GM23338 (cell line): ENCODE measurements around the gene DOCK10. TPM values are rescaled to one million over a fixed set of nuclear protein-coding genes. Genes with fewer than 3 reads are reported as not detected.

Experiments used
- ATAC-seq: fragments of 200-7000 bp; cut with Tn5 transposase; 3 replicates; pipeline ENCODE4 v1.9.1; 2020
- DNase-seq: peaks from one replicate; pipeline ENCODE4 v3.0.0-alpha.2; 2015; ENCODE audit warnings: low spot score
- H2AFZ ChIP-seq: fragments of 200-600 bp; sonication (generic); 2 replicates; pipeline ENCODE4 v1.8.0; 2016; ENCODE audit warnings: antibody characterized with exemption, mild to moderate bottlenecking, moderate library complexity
- H3F3A ChIP-seq: fragments of 200-600 bp; sonication (generic); replicated peaks from 2 replicates; pipeline ENCODE4 v1.8.0; 2017; ENCODE audit warnings: antibody characterized with exemption, mixed run types, low read depth
- H3K27ac ChIP-seq: fragments of 200-600 bp; sonication (generic); 2 replicates; pipeline ENCODE4 v1.6.1; 2016; ENCODE audit warnings: low read depth
- H3K27me3 ChIP-seq: fragments of 200-600 bp; sonication (generic); 2 replicates; pipeline ENCODE4 v1.8.0; 2016; ENCODE audit warnings: mild to moderate bottlenecking, mixed run types, moderate library complexity; ENCODE audit not compliant: insufficient read depth
- H3K36me3 ChIP-seq: fragments of 200-600 bp; sonication (generic); 2 replicates; pipeline ENCODE4 v1.8.0; 2016; ENCODE audit warnings: mild to moderate bottlenecking; ENCODE audit not compliant: insufficient read depth
- H3K4me1 ChIP-seq: fragments of 200-600 bp; sonication (generic); 2 replicates; pipeline ENCODE4 v1.8.0; 2016; ENCODE audit warnings: mild to moderate bottlenecking, moderate library complexity; ENCODE audit not compliant: insufficient read depth
- H3K4me2 ChIP-seq: fragments of 200-600 bp; sonication (generic); 2 replicates; pipeline ENCODE4 v1.7.1; 2017; ENCODE audit warnings: mixed run types
- H3K4me3 ChIP-seq: fragments of 200-600 bp; sonication (generic); 2 replicates; pipeline ENCODE4 v1.6.1; 2016; ENCODE audit warnings: mixed run types
- H3K79me2 ChIP-seq: fragments of 200-600 bp; sonication (generic); replicated peaks from 2 replicates; pipeline ENCODE4 v1.8.0; 2017; ENCODE audit warnings: mild to moderate bottlenecking; ENCODE audit not compliant: insufficient read depth
- H3K9me2 ChIP-seq: fragments of 200-600 bp; sonication (generic); 2 replicates; pipeline ENCODE4 v1.8.0; 2017; ENCODE audit not compliant: insufficient read depth
- H4K20me1 ChIP-seq: fragments of 200-600 bp; sonication (generic); replicated peaks from 2 replicates; pipeline ENCODE4 v1.8.0; 2017; ENCODE audit warnings: mild to moderate bottlenecking; ENCODE audit not compliant: insufficient read depth
- H3K27ac Mint-ChIP-seq: 2 replicates; pipeline ENCODE4 v1.8.0; 2020; ENCODE audit warnings: inconsistent platforms, mild to moderate bottlenecking, moderate library complexity, mixed read lengths
- H3K27me3 Mint-ChIP-seq: 3 replicates; pipeline ENCODE4 v1.8.0; 2022; ENCODE audit warnings: low read depth, mild to moderate bottlenecking, moderate library complexity, mixed read lengths, inconsistent platforms; ENCODE audit not compliant: insufficient read depth, poor library complexity
- H3K36me3 Mint-ChIP-seq: 3 replicates; pipeline ENCODE4 v1.8.0; 2021; ENCODE audit warnings: low read depth, mild to moderate bottlenecking, inconsistent platforms, moderate library complexity, mixed read lengths
- H3K4me1 Mint-ChIP-seq: 3 replicates; pipeline ENCODE4 v1.8.0; 2020; ENCODE audit warnings: mild to moderate bottlenecking, inconsistent platforms, mixed read lengths
- H3K4me3 Mint-ChIP-seq: 3 replicates; pipeline ENCODE4 v1.8.0; 2021; ENCODE audit warnings: moderate library complexity, mild to moderate bottlenecking, inconsistent platforms, mixed read lengths
- H3K9me3 Mint-ChIP-seq: 3 replicates; pipeline ENCODE4 v1.8.0; 2020; ENCODE audit warnings: moderate library complexity, mild to moderate bottlenecking, inconsistent platforms, mixed read lengths
- CREB1 ChIP-seq: fragments of 250-450 bp; sonication (Bioruptor Pico); IDR thresholded peaks from 2 replicates; pipeline ENCODE4 v1.5.0; 2020; ENCODE audit warnings: low read depth, mild to moderate bottlenecking, moderate library complexity
- EZH2 ChIP-seq: fragments of 200-600 bp; sonication (generic); IDR thresholded peaks from one replicate; pipeline ENCODE4 v1.8.0; 2017; ENCODE audit warnings: antibody characterized with exemption, mild to moderate bottlenecking, low read depth; ENCODE audit not compliant: unreplicated experiment
- EZH2phosphoT487 ChIP-seq: fragments of 200-600 bp; sonication (generic); IDR thresholded peaks from one replicate; pipeline ENCODE4 v1.8.1; 2018; ENCODE audit warnings: antibody characterized with exemption; ENCODE audit not compliant: unreplicated experiment
- JUNB ChIP-seq: IDR thresholded peaks from one replicate; pipeline ENCODE4 v1.6.1; 2016; ENCODE audit warnings: antibody characterized with exemption; ENCODE audit not compliant: unreplicated experiment
- NANOG ChIP-seq: IDR thresholded peaks from 2 replicates; pipeline ENCODE4 v1.6.1; 2016; ENCODE audit warnings: antibody characterized with exemption, borderline replicate concordance
- POLR2AphosphoS5 ChIP-seq: IDR thresholded peaks from 2 replicates; pipeline ENCODE4 v1.6.1; 2016; ENCODE audit warnings: antibody characterized with exemption, low read depth
- STAT1 ChIP-seq: IDR thresholded peaks from one replicate; pipeline ENCODE4 v1.6.1; 2016; ENCODE audit warnings: antibody characterized with exemption; ENCODE audit not compliant: unreplicated experiment
- ZNF114 ChIP-seq: fragments of 250-450 bp; sonication (Bioruptor Pico); IDR thresholded peaks from 2 replicates; pipeline ENCODE4 v1.5.0; 2020; ENCODE audit warnings: mild to moderate bottlenecking, moderate library complexity
- ZNF331 ChIP-seq: fragments of 250-450 bp; sonication (Bioruptor Pico); IDR thresholded peaks from 2 replicates; pipeline ENCODE4 v1.5.0; 2020; ENCODE audit warnings: low read depth, mild to moderate bottlenecking, moderate library complexity
- polyA plus RNA-seq: library from polyadenylated mRNA; unstranded; fragments of >200 nt; fragmentation: Nextera tagmentation; extraction: Ambion mirVana; gene quantifications from 2 replicates; pipeline ENCODE4 v1.2.1, GENCODE V29; 2016
- total RNA-seq: library from RNA; depleted of rRNA; stranded (reverse); fragments of >200 nt; shearing (Covaris generic); gene quantifications from 2 replicates; pipeline ENCODE4 v1.2.3, GENCODE V29; 2014
- TF ChIP-seq, protein P1 (sequence below): IDR thresholded peaks from 2 replicates; pipeline ENCODE4 v1.6.1; 2016; ENCODE audit warnings: antibody characterized with exemption
- TF ChIP-seq, protein P2 (sequence below): IDR thresholded peaks from one replicate; pipeline ENCODE4 v1.6.1; 2018; ENCODE audit warnings: antibody characterized with exemption; ENCODE audit not compliant: unreplicated experiment
- TF ChIP-seq, protein P3 (sequence below): fragments of 250-450 bp; sonication (Bioruptor Pico); IDR thresholded peaks from 2 replicates; pipeline ENCODE4 v1.5.0; 2020; ENCODE audit warnings: mild to moderate bottlenecking, moderate library complexity
- TF ChIP-seq, protein P4 (sequence below), 2 experiments: fragments of 200-600 bp in 1 of 2; sonication (generic) in 1 of 2; conservative IDR thresholded peaks; 2 replicates each; pipeline versions ENCODE4 v1.5.1 to v1.6.1; 2016 to 2017; ENCODE audit warnings: antibody characterized with exemption in 2 of 2, low read depth in 2 of 2, mild to moderate bottlenecking in 2 of 2, moderate library complexity in 1 of 2

DOCK10 gene
- total and polyA plus RNA-seq, 2 experiments from 2014 or later = 1.0 to 1.7 TPM

DNA sequence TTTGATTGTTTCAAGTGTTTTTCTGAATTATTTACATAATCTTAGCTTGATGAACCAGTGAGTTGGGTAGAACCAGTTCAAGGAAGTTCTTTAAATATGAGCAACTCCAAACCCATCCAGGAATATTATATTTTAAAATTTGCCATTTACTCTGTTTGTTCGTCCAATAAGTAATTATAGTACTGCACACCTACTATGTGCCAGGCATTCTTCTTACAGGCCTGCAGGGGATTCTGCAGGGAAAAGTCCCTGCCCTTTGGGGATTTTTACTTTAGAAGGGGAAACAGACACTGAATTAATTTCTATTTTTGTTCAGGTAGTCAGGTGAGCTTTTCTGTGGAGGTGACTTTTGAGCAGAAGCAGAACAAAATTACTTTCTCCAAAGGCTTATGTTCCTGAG, 146.9 kb downstream of the DOCK10 start:
- Histone ChIP-seq H3K27ac (no peak overlapping the region), H3K36me3 (no peaks in the 10 kb centered on the region), H2AFZ (no peak overlapping the region), H3K4me3 (no peak overlapping the region), H3K9me2 (no peaks in the 10 kb centered on the region), H3K27me3 (peaks cover 3% of the 10 kb centered on the region; the same call in 1 of the 2 replicates), H3K4me1 (no peaks in the 10 kb centered on the region), H3K4me2 (no peak overlapping the region), H3K79me2 (no peaks in the 10 kb centered on the region), H3F3A (no peaks in the 10 kb centered on the region), H4K20me1 (no peaks in the 10 kb centered on the region)
- H3K9me3 Mint-ChIP-seq = no peaks in the 10 kb centered on the region
- no peak overlapping the region for H3K4me3 Mint-ChIP-seq
- TF ChIP-seq POLR2AphosphoS5 (no peak), STAT1 (no peak), ZNF331 (CRISPR knock-in tag) (no peak), NANOG (no peak), EZH2 (no peak), EZH2phosphoT487 (no peak), JUNB (no peak), ZNF114 (CRISPR knock-in tag) (no peak), CREB1 (no peak)
- TF ChIP-seq, protein P1, sequence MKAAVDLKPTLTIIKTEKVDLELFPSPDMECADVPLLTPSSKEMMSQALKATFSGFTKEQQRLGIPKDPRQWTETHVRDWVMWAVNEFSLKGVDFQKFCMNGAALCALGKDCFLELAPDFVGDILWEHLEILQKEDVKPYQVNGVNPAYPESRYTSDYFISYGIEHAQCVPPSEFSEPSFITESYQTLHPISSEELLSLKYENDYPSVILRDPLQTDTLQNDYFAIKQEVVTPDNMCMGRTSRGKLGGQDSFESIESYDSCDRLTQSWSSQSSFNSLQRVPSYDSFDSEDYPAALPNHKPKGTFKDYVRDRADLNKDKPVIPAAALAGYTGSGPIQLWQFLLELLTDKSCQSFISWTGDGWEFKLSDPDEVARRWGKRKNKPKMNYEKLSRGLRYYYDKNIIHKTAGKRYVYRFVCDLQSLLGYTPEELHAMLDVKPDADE = no peak
- TF ChIP-seq, protein P2, sequence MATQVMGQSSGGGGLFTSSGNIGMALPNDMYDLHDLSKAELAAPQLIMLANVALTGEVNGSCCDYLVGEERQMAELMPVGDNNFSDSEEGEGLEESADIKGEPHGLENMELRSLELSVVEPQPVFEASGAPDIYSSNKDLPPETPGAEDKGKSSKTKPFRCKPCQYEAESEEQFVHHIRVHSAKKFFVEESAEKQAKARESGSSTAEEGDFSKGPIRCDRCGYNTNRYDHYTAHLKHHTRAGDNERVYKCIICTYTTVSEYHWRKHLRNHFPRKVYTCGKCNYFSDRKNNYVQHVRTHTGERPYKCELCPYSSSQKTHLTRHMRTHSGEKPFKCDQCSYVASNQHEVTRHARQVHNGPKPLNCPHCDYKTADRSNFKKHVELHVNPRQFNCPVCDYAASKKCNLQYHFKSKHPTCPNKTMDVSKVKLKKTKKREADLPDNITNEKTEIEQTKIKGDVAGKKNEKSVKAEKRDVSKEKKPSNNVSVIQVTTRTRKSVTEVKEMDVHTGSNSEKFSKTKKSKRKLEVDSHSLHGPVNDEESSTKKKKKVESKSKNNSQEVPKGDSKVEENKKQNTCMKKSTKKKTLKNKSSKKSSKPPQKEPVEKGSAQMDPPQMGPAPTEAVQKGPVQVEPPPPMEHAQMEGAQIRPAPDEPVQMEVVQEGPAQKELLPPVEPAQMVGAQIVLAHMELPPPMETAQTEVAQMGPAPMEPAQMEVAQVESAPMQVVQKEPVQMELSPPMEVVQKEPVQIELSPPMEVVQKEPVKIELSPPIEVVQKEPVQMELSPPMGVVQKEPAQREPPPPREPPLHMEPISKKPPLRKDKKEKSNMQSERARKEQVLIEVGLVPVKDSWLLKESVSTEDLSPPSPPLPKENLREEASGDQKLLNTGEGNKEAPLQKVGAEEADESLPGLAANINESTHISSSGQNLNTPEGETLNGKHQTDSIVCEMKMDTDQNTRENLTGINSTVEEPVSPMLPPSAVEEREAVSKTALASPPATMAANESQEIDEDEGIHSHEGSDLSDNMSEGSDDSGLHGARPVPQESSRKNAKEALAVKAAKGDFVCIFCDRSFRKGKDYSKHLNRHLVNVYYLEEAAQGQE = no peak
- TF ChIP-seq, protein P3, sequence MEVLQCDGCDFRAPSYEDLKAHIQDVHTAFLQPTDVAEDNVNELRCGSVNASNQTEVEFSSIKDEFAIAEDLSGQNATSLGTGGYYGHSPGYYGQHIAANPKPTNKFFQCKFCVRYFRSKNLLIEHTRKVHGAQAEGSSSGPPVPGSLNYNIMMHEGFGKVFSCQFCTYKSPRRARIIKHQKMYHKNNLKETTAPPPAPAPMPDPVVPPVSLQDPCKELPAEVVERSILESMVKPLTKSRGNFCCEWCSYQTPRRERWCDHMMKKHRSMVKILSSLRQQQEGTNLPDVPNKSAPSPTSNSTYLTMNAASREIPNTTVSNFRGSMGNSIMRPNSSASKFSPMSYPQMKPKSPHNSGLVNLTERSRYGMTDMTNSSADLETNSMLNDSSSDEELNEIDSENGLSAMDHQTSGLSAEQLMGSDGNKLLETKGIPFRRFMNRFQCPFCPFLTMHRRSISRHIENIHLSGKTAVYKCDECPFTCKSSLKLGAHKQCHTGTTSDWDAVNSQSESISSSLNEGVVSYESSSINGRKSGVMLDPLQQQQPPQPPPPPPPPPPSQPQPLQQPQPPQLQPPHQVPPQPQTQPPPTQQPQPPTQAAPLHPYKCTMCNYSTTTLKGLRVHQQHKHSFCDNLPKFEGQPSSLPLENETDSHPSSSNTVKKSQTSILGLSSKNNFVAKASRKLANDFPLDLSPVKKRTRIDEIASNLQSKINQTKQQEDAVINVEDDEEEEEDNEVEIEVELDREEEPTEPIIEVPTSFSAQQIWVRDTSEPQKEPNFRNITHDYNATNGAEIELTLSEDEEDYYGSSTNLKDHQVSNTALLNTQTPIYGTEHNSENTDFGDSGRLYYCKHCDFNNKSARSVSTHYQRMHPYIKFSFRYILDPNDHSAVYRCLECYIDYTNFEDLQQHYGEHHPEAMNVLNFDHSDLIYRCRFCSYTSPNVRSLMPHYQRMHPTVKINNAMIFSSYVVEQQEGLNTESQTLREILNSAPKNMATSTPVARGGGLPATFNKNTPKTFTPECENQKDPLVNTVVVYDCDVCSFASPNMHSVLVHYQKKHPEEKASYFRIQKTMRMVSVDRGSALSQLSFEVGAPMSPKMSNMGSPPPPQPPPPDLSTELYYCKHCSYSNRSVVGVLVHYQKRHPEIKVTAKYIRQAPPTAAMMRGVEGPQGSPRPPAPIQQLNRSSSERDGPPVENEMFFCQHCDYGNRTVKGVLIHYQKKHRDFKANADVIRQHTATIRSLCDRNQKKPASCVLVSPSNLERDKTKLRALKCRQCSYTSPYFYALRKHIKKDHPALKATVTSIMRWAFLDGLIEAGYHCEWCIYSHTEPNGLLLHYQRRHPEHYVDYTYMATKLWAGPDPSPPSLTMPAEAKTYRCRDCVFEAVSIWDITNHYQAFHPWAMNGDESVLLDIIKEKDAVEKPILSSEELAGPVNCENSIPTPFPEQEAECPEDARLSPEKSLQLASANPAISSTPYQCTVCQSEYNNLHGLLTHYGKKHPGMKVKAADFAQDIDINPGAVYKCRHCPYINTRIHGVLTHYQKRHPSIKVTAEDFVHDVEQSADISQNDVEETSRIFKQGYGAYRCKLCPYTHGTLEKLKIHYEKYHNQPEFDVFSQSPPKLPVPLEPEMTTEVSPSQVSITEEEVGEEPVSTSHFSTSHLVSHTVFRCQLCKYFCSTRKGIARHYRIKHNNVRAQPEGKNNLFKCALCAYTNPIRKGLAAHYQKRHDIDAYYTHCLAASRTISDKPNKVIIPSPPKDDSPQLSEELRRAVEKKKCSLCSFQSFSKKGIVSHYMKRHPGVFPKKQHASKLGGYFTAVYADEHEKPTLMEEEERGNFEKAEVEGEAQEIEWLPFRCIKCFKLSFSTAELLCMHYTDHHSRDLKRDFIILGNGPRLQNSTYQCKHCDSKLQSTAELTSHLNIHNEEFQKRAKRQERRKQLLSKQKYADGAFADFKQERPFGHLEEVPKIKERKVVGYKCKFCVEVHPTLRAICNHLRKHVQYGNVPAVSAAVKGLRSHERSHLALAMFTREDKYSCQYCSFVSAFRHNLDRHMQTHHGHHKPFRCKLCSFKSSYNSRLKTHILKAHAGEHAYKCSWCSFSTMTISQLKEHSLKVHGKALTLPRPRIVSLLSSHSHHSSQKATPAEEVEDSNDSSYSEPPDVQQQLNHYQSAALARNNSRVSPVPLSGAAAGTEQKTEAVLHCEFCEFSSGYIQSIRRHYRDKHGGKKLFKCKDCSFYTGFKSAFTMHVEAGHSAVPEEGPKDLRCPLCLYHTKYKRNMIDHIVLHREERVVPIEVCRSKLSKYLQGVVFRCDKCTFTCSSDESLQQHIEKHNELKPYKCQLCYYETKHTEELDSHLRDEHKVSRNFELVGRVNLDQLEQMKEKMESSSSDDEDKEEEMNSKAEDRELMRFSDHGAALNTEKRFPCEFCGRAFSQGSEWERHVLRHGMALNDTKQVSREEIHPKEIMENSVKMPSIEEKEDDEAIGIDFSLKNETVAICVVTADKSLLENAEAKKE (CRISPR knock-in tag) = no peak
- TF ChIP-seq, protein P4, sequence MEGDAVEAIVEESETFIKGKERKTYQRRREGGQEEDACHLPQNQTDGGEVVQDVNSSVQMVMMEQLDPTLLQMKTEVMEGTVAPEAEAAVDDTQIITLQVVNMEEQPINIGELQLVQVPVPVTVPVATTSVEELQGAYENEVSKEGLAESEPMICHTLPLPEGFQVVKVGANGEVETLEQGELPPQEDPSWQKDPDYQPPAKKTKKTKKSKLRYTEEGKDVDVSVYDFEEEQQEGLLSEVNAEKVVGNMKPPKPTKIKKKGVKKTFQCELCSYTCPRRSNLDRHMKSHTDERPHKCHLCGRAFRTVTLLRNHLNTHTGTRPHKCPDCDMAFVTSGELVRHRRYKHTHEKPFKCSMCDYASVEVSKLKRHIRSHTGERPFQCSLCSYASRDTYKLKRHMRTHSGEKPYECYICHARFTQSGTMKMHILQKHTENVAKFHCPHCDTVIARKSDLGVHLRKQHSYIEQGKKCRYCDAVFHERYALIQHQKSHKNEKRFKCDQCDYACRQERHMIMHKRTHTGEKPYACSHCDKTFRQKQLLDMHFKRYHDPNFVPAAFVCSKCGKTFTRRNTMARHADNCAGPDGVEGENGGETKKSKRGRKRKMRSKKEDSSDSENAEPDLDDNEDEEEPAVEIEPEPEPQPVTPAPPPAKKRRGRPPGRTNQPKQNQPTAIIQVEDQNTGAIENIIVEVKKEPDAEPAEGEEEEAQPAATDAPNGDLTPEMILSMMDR (conservative IDR thresholded peaks at IDR 0.05; ENCODE audit: low read depth in 2 of 2) = no peak
- H3K27me3 Mint-ChIP-seq = no peaks in the 10 kb centered on the region
- H3K27ac Mint-ChIP-seq = no peak overlapping the region
- H3K4me1 Mint-ChIP-seq = peaks cover 2% of the 10 kb centered on the region; the same call in 2 of the 3 replicates
- ATAC-seq (no peak), DNase-seq (no peak)
- H3K36me3 Mint-ChIP-seq = no peaks in the 10 kb centered on the region
